ENCODE measurements around the gene LDHD. TPM values are rescaled to one million over a fixed set of nuclear protein-coding genes. Genes with fewer than 3 reads are reported as not detected.

LDHD gene
- total RNA-seq, 4 donors from 2014 or later = 10.2 to 41.3 (median 26.3) TPM

GRCh38 chr16:75108792-75109731, 7.5 kb downstream of the LDHD start:
- 26 to 48% methylated on average over 7 to 17 of the region's 27 CpGs for WGBS, 2 donors
- H3K9me3 ChIP-seq = no peaks in the 10 kb centered on the region
- intact Hi-C loops (cut with DNase I) = no loop called here
- DNase-seq = peak; percentile 99
- peaks cover 53 to 73% of the 10 kb centered on the region in 2 donors for H3K4me1 ChIP-seq
- H3K27me3 ChIP-seq = no peaks in the 10 kb centered on the region
- TF ChIP-seq, protein P1, sequence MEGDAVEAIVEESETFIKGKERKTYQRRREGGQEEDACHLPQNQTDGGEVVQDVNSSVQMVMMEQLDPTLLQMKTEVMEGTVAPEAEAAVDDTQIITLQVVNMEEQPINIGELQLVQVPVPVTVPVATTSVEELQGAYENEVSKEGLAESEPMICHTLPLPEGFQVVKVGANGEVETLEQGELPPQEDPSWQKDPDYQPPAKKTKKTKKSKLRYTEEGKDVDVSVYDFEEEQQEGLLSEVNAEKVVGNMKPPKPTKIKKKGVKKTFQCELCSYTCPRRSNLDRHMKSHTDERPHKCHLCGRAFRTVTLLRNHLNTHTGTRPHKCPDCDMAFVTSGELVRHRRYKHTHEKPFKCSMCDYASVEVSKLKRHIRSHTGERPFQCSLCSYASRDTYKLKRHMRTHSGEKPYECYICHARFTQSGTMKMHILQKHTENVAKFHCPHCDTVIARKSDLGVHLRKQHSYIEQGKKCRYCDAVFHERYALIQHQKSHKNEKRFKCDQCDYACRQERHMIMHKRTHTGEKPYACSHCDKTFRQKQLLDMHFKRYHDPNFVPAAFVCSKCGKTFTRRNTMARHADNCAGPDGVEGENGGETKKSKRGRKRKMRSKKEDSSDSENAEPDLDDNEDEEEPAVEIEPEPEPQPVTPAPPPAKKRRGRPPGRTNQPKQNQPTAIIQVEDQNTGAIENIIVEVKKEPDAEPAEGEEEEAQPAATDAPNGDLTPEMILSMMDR (IDR thresholded peaks at IDR 0.05) = peak in 1 of 6 experiments; percentile 2
- peak in 1 of 2 donors; percentile 48 for TF ChIP-seq POLR2A (IDR thresholded peaks at IDR 0.05)
- no peaks in the 10 kb centered on the region for H3K36me3 ChIP-seq
- peak overlapping the region; percentile 82 to 93 (median 91) for H3K27ac ChIP-seq
- no peak overlapping the region for H3K4me3 ChIP-seq (replicated peaks in 1 of 3)

- intact Hi-C loops (cut with DNase I) = no loop called here
- Histone ChIP-seq H3K36me3 (no peaks in the 10 kb centered on the region), H3K4me1 (peaks cover 53 to 73% of the 10 kb centered on the region in 2 donors), H3K9me3 (no peaks in the 10 kb centered on the region), H3K27me3 (no peaks in the 10 kb centered on the region), H3K4me3 (replicated peaks in 1 of 3) (no peak overlapping the region), H3K27ac (peak overlapping the region; percentile 52 to 91 (median 88))
- TF ChIP-seq POLR2A (IDR thresholded peaks at IDR 0.05) = no peak
- TF ChIP-seq, protein P1 (IDR thresholded peaks at IDR 0.05) = no peak
- DNase-seq = no peak
- 88 to 92% methylated on average over 10 of the region's 10 CpGs for WGBS, 2 donors
These were observed 9.1 kb downstream of the LDHD start for GRCh38 chr16:75107505-75107904.

DNA sequence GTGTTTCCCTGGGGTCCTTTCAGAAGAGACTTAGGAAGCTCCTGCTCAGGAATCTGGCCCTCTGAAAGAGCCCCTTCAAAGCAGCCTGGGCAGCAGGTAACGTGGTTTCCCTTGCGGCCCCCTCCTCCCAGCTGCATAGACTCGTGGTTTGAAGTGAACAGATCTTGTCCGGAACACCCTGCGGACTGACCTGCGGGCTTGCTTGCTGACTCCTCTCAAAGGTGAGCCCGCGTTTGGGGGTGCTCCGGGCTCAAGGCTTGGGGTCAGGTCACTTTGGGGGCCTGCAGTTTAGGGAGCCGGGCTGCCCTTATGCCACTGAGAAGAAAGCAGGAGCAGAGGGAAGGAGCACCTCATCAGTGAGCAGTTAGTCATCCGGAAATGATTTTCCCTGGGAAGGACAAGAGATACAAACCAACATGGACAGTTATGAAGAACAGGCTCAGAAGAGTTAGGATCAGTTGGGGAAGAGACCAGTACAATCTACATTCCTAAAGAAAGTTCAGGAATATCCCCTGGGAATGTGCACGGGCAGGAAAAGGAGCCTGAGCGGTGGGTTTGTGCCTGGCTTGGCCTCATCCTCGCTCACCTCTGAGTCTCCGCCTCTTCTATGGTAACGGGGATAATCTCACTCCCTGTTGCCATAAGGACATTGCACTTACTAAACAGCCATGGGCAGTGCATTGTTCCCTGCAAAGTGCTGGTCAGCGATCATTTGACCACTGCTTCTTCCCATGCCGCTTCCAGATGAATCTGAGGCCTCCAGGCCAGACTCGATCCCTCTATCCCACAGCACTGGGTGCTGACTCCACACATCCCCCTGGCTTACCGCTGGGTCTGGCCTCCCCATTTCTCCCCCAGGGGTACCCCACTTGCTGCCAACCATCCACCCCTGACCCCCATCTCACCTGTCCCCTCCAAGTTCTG, 10.0 kb downstream of the LDHD start:
- peak overlapping the region; percentile 52 to 91 (median 88) for H3K27ac ChIP-seq
- TF ChIP-seq, protein P1 (IDR thresholded peaks at IDR 0.05) = no peak
- no peak for TF ChIP-seq POLR2A (IDR thresholded peaks at IDR 0.05)
- no peaks in the 10 kb centered on the region for H3K9me3 ChIP-seq
- no peaks in the 10 kb centered on the region for H3K27me3 ChIP-seq
- peaks cover 52 to 66% of the 10 kb centered on the region in 2 donors for H3K4me1 ChIP-seq
- H3K4me3 ChIP-seq (replicated peaks in 1 of 3) = no peak overlapping the region
- WGBS, 2 donors = 92 to 93% methylated on average over 20 of the region's 20 CpGs
- intact Hi-C loops (cut with DNase I) = no loop called here
- DNase-seq = no peak
- H3K36me3 ChIP-seq = no peaks in the 10 kb centered on the region

DNA sequence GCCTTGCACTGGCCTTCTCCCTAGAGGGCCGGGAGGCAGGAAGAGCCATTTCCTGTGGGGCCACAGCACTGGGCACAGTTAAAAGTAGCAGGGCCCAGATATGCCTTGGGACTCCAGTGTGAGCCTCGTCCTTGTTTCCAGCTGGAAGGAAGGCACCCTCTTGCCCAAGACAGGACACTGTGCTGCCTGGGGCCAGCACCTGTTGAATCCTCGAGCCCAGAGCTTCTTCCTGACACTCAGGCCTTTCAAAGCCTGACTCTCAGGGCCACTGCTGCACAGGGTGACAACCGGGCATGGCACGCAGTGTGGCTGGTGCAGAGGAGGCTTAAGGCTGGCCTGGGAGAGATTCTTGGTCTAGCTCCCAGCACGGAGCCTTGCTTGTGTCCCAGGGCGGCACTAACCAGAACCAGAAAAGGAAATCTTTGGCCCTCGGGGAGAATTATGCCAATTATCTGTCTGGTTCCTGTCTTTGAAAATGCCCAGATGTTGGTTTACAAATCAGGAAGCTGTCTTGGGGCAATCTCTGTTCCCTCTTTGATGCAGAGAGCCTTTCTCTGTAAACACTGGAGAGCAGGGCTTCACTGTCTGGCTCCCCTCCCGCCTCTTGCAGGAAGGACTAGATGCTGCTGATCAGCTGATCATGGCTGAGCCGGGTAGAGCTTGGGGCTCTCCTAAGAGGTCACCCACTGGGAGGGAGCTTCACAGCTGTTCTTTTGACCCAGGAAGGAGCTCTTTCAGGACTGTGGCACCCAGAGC, 11.1 kb downstream of the LDHD start:
- H3K4me3 ChIP-seq (replicated peaks in 1 of 3) = no peak overlapping the region
- intact Hi-C loops (cut with DNase I) = no loop called here
- 65 to 75% methylated on average over 6 to 10 of the region's 10 CpGs for WGBS, 2 donors
- peak overlapping the region in 2 of 3 donors; percentile 52 to 76 for H3K27ac ChIP-seq
- TF ChIP-seq, protein P1 (IDR thresholded peaks at IDR 0.05) = no peak
- no peak for TF ChIP-seq POLR2A (IDR thresholded peaks at IDR 0.05)
- H3K9me3 ChIP-seq = no peaks in the 10 kb centered on the region
- no peaks in the 10 kb centered on the region for H3K36me3 ChIP-seq
- H3K27me3 ChIP-seq = no peaks in the 10 kb centered on the region
- peaks cover 42 to 55% of the 10 kb centered on the region in 2 donors for H3K4me1 ChIP-seq
- peak; percentile 52 to 54 for DNase-seq
